HL-60 (cell line): Measurements from ENCODE around the gene SORCS2.

Experiments used
- DNase-seq, 2 experiments: peaks; one replicate each; pipeline ENCODE4 v3.0.0-alpha.2; 2010 to 2020; ENCODE audit warnings: low read depth in 1 of 2, low spot score in 1 of 2
- H3K27ac ChIP-seq: fragments of 250-450 bp; sonication (Bioruptor Pico); replicated peaks from 2 replicates; pipeline ENCODE4 v1.5.1; 2020; ENCODE audit warnings: mild to moderate bottlenecking, moderate library complexity
- H3K27me3 ChIP-seq: fragments of 250-450 bp; sonication (Bioruptor Pico); 2 replicates; pipeline ENCODE4 v1.5.1; 2021; ENCODE audit warnings: mild to moderate bottlenecking, moderate library complexity; ENCODE audit not compliant: insufficient read depth, poor library complexity, severe bottlenecking
- H3K4me3 ChIP-seq: replicated peaks from 2 replicates; pipeline ENCODE4 v1.5.1; 2011; ENCODE audit warnings: mild to moderate bottlenecking, control low read depth, low read length; ENCODE audit not compliant: insufficient read depth
- CTCF ChIP-seq: IDR thresholded peaks from one replicate; pipeline ENCODE4 v1.5.1; 2011; ENCODE audit warnings: low read length, control low read depth, inconsistent platforms; ENCODE audit not compliant: insufficient read depth
- GABPA ChIP-seq: IDR thresholded peaks from 2 replicates; pipeline ENCODE4 v1.6.1; 2012; ENCODE audit warnings: low read depth
- POLR2AphosphoS5 ChIP-seq: IDR thresholded peaks from 2 replicates; pipeline ENCODE4 v1.6.1; 2012; ENCODE audit warnings: low read depth
- SPI1 ChIP-seq: IDR thresholded peaks from 2 replicates; pipeline ENCODE4 v1.6.1; 2012; ENCODE audit warnings: low read depth, mild to moderate bottlenecking, borderline replicate concordance
- TF ChIP-seq, protein P1 (sequence below): IDR thresholded peaks from 2 replicates; pipeline ENCODE4 v1.6.1; 2012; ENCODE audit warnings: low read depth; ENCODE audit not compliant: insufficient replicate concordance

The SORCS2 gene

DNA sequence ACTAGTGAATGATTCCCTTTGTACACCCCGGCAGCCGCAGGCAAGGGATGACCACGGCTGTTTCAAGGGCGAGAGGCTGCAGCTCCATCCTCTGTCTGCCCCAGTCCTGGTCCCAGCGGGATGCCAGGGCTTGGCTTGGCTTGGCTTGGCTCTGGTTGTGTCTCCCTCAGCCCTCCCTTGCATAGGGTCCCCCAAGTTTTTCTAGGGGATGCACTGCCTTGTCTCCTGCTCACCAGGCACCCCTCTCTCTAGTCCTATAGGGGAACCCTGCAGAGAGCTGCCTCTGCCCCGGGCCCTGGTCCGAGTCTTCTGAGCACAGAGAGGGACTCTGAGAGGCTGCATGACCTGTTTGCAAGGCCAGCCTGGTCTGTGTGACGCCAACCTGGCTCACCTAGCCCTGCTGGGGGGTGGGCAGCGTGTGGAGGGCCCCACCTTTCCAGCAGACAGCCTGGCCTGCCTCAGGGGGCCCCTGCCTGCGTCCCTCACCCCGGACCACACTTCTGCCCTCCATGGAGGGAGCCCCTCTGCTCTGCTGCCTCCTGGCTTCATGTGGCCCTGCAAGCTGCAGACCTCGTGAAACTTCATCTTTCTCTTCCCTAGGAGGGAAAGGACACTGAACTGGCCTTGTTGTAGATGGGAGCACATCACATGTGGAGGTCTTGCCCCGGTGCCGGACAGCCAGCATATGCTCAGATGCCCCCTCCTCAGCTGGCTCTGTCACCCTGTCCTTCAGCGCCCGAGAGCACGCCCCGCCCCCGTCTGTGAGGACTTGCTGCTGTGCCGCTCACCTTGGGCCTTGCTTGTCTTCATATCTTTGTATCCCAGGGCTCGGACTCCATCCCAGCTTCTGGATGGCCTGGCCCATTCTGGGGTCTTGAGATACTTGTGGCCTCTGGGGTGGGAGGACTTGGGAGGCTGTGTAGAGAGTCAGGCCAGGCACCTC lies 16.4 kb downstream of the SORCS2 start:
- TF ChIP-seq CTCF (no peak), POLR2AphosphoS5 (no peak), GABPA (no peak), SPI1 (no peak)
- TF ChIP-seq, protein P1, sequence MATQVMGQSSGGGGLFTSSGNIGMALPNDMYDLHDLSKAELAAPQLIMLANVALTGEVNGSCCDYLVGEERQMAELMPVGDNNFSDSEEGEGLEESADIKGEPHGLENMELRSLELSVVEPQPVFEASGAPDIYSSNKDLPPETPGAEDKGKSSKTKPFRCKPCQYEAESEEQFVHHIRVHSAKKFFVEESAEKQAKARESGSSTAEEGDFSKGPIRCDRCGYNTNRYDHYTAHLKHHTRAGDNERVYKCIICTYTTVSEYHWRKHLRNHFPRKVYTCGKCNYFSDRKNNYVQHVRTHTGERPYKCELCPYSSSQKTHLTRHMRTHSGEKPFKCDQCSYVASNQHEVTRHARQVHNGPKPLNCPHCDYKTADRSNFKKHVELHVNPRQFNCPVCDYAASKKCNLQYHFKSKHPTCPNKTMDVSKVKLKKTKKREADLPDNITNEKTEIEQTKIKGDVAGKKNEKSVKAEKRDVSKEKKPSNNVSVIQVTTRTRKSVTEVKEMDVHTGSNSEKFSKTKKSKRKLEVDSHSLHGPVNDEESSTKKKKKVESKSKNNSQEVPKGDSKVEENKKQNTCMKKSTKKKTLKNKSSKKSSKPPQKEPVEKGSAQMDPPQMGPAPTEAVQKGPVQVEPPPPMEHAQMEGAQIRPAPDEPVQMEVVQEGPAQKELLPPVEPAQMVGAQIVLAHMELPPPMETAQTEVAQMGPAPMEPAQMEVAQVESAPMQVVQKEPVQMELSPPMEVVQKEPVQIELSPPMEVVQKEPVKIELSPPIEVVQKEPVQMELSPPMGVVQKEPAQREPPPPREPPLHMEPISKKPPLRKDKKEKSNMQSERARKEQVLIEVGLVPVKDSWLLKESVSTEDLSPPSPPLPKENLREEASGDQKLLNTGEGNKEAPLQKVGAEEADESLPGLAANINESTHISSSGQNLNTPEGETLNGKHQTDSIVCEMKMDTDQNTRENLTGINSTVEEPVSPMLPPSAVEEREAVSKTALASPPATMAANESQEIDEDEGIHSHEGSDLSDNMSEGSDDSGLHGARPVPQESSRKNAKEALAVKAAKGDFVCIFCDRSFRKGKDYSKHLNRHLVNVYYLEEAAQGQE: no peak
- H3K27ac ChIP-seq: no peak overlapping the region

GRCh38 chr4:7209699-7210098 lies 17.4 kb downstream of the SORCS2 start:
- no peak for DNase-seq
- Histone ChIP-seq H3K27me3 (no peaks in the 10 kb centered on the region), H3K4me3 (no peak overlapping the region), H3K27ac (no peak overlapping the region)
- TF ChIP-seq CTCF (no peak), GABPA (no peak), SPI1 (no peak), POLR2AphosphoS5 (no peak)
- TF ChIP-seq, protein P1: no peak

More for the DNA sequence above, 16.4 kb downstream of the SORCS2 start:
- H3K27me3 ChIP-seq: no peaks in the 10 kb centered on the region
- H3K4me3 ChIP-seq: no peak overlapping the region
- no peak for DNase-seq

GRCh38 chr4:7210824-7211223 lies 18.5 kb downstream of the SORCS2 start:
- Histone ChIP-seq H3K27me3 (no peaks in the 10 kb centered on the region), H3K27ac (no peak overlapping the region), H3K4me3 (no peak overlapping the region)
- TF ChIP-seq SPI1 (no peak), GABPA (no peak), POLR2AphosphoS5 (no peak), CTCF (no peak)
- TF ChIP-seq, protein P1: no peak
- no peak for DNase-seq
